OCI-LY7 (cell line): ENCODE data around the gene PTTG2.

Experiments
- CTCF ChIP-seq: fragments of 200-600 bp; sonication (generic); conservative IDR thresholded peaks from 2 replicates; pipeline ENCODE4 v1.5.1; 2014; ENCODE audit warnings: mild to moderate bottlenecking, antibody characterized with exemption, low read length, moderate library complexity, mixed read lengths
- EZH2phosphoT487 ChIP-seq: fragments of 200-600 bp; sonication (generic); IDR thresholded peaks from 2 replicates; pipeline ENCODE4 v1.6.1; 2018; ENCODE audit warnings: low read depth, borderline replicate concordance, mild to moderate bottlenecking, mixed run types, antibody characterized with exemption, low read length, moderate library complexity, mixed read lengths

- TF ChIP-seq CTCF (no peak), EZH2phosphoT487 (no peak)
These were observed 31.6 kb downstream of the PTTG2 start for GRCh38 chr4:37991623-37992410.
